ENCODE results near the gene SFT2D1.

Gene SFT2D1

GRCh38 chr6:166307082-166308032 lies 35.0 kb downstream of the SFT2D1 start:
- no peak for DNase-seq (ENCODE audit: low read depth in 2 of 2)

DNA sequence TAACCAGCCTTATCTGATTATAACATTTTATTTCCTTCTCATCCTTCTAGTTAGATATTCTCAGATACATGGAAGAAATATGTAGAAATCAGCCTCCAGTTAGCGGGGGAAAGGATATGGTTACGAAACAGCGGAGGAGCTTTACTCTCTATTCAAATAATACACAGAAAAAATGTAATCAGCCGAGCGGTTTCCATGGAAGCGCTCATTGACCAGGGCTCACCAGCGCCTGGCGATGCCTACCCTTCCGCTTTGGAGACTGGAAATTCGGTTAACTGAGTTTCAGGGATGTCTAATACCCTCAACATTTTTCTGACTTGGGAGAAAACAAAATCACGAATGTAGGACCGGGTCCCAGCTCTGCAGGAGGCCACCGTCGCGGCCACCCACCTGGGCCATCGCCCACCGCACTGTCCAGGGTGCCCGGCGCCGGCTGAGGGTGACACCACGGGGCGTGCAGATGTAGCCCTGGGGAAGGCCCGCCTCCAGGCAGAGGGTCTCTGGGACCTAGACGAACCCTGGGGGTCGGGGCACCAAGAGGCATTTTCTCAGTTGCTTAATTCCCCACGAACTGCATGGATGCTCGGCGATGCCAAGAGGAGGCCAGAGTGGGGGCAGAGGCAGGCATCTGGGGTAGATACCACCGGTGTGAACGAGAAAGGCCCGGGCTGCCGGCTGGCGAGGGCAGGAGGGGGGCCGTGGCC lies 35.8 kb downstream of the SFT2D1 start:
- DNase-seq (ENCODE audit: low read depth in 2 of 2): no peak

GRCh38 chr6:166305562-166306117 lies 36.7 kb downstream of the SFT2D1 start:
- DNase-seq (ENCODE audit: low read depth in 2 of 2): no peak

- DNase-seq (ENCODE audit: low read depth in 2 of 2): no peak
These were observed 38.2 kb downstream of the SFT2D1 start for GRCh38 chr6:166304106-166304505.

DNA sequence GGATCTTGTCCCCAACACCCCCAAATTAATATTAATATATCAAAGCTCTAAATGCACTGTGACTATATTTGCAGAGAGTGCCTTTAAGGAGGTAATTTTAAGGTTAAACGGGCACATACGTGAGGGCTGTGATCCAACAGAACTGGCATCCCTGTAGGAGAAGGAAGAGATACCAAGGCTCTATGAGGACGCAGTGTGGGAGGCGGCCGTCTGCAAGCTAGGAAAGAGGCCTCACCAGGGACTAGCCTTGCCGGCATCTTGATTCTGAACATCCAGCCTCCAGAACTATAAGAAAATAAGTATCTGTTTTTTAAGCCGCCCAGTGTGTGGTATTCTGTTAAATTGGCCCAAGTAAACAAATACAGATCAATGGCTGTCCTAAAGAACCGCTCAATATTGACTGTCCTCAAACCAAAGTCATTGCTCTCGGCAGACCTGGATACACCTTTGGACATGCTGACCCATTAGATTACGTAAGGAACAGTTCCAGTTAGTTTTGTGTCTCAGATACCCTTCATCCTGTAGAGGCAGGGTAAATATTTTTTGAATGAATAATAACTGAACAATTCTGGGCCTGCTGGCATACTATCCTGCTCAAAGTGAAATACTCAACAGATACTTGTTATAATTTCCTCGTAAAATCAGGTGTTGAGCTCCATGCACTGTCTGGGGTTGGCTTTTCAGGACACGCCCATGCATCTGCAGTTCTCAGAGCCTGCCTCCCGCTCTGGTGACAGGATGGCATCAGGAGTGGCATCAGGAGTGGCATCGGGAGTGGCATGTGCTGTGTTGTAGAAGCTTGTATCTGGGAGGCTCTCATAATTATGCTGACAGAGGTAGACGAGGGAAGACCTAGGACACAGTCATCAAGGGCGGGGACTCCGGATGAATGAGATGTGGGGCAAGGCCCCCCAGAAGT lies 40.5 kb downstream of the SFT2D1 start:
- no peak for DNase-seq (ENCODE audit: low read depth in 2 of 2)

DNA sequence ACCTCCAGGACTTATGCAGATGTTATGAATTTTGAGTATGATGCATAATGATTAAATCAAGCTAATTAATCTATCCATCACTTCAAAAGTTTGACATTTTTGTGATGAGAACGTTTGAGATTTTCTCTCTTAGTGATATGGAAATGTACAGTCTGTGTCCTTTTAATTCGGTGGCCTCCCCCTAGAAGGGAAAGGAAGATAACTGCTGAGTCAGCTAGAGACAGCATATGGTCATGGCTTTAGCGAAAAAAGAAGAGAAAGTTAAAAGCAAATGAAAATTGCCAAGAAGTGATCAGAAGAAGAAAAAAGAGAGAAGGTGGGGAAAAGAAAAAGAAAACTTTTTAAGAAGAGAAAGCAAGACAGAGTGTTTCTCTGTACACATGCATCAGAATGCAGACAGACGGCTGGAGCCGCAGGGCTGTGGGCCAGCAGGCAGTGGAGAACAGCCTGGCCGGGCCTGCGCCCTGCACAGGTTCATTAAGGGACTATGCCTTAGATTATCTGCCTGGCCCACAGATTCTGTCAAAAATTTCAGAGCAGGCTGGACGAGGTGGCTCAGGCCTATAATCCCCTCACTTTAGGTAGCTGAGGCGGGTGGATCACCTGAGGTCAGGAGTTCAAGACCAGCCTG lies 41.9 kb downstream of the SFT2D1 start:
- no peak for DNase-seq (ENCODE audit: low read depth in 2 of 2)

- DNase-seq (ENCODE audit: low read depth in 2 of 2): no peak
These were observed 44.7 kb downstream of the SFT2D1 start for GRCh38 chr6:166297606-166298005.

DNA sequence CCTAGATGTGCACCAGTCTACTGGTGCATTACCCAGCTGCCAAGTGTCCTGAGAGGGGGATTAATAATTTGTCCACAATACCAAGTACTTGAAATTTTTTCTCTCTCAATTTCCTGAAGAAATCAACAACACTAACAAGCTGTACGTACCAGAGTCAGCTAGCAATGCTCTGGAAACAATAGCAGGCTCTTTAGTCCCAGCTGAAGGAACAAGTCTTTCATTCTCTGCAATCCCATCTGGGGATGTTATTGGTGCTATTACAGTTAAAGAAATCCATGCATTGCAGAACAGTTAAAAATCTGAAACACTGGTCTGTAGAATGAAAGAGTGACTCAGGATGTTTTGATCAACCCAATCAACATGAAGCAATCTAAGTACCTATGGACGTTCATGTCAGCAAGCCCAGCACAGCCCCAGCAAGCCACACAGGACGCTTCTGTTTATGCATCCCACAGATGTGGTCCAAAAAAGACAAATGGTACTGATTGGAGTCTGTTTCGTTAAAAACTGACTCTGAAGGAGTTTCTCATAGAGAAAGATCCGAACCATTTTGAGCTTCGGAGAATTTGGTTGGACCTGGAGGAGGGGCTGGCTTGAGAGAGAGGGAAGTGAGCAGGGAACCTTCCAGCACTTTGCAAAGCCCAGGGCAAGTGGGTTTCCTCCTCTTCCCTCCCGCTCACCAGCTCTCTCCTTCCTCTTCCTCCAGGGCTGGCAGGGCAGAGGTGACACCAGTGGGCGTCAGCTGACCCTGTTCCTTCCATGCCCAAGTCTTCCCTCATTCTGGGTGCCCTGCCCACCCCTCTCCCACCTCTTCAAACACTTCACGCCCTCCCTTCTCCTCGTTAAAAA lies 46.1 kb downstream of the SFT2D1 start:
- DNase-seq (ENCODE audit: low read depth in 2 of 2): no peak

- DNase-seq (ENCODE audit: low read depth in 2 of 2): no peak
These were observed 48.4 kb downstream of the SFT2D1 start for GRCh38 chr6:166293731-166294584.

GRCh38 chr6:166289207-166290060 lies 52.9 kb downstream of the SFT2D1 start:
- no peak for DNase-seq (ENCODE audit: low read depth in 2 of 2)

DNA sequence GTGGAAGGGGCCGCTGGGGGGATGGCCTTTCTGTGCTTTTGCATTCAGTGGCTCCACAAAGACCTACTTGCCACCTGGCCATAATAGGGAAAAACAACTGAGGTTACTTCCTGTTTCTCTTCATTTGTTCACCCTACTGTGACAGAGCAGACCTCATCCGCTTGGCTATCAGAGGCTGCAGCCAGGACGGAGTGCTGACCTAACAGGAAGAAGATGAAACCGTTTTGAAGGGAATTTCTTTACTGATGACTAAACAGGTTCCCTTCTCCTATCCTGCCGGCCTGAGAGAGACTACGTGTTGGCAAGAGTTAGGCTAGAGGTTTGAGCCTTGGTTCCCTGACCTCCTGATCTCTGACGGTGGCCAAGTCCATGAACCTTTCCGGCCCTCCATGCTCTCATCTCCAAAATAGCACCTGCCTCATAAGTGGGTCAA lies 55.5 kb downstream of the SFT2D1 start:
- no peak for DNase-seq (ENCODE audit: low read depth in 2 of 2)

GRCh38 chr6:166285233-166285632 lies 57.1 kb downstream of the SFT2D1 start:
- DNase-seq (ENCODE audit: low read depth in 2 of 2): no peak

- DNase-seq (ENCODE audit: low read depth in 2 of 2): no peak
These were observed 57.7 kb downstream of the SFT2D1 start for GRCh38 chr6:166284640-166285039.

DNA sequence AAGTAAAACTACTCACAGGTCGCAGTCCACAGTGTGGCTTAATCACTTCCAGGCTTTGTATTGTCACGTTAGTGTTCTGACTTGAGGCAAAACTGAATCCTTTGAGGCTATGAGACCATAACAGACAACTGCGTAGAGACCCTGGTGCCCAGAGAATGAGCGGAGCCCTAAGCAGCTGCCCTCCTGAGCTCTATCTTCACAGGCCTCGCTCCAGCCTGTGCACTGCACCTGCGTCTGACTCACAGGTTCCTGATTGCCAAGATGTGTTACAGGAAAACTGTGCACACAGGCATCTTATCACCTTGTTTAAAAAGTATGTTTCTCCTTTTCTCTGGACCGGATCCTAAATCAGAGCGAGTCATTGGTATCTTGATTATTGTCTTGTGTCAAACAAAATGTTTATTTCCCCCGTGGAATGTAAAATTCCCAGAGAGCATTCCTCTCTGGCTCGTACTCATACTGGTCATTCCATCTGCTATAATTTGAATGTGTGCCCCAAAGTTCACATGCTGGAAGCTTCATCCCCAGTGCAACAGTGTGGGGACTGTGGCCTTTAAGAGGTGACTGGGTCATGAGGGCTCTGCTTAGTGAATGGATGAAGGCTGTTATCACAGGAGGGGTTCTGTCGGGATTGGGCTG lies 59.8 kb downstream of the SFT2D1 start:
- no peak for DNase-seq (ENCODE audit: low read depth in 2 of 2)

DNA sequence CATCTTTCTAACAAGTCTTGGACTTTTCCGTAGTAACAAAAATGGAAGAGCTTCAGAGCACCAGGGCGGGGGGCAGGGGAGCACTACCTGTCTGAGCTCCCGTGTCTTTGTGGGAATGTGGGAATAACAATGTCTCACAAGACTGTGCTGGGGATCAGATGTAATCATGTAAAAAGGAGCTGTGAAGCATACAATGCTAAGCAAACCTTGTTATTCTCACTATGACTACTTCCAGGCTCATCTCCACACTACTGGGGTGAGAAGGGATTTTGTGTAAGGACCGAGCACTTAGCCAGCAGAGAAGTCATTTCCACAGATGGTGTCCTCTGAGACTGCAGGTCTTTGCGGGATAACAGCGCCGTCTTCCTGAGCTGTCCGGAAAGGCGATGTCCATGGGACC lies 61.2 kb downstream of the SFT2D1 start:
- DNase-seq (ENCODE audit: low read depth in 2 of 2): no peak

- no peak for DNase-seq (ENCODE audit: low read depth in 2 of 2)
These were observed 63.0 kb downstream of the SFT2D1 start for GRCh38 chr6:166279393-166279679.

GRCh38 chr6:166278579-166279392 lies 63.6 kb downstream of the SFT2D1 start:
- no peak for DNase-seq (ENCODE audit: low read depth in 2 of 2)

All from stimulated activated CD8-positive, alpha-beta memory T cell treated with anti-CD3 and anti-CD28 coated beads, Interleukin-15, amount 100 ng/mL, for 4 hours (primary cell).